Stomach (tissue), 9 donors: ENCODE results near the gene OTUD5. TPM values are rescaled to one million over a fixed set of nuclear protein-coding genes. Genes with fewer than 3 reads are reported as not detected.

Experiments used
- DNase-seq, 2 donors: peaks; one replicate each; pipeline versions ENCODE4 v3.0.0 to v3.0.0-alpha.2; 2013 to 2019
- H3K27ac ChIP-seq, 5 donors: fragments of 200-600 bp in 4 of 5; sonication (generic) in 4 of 5; one replicate each; pipeline ENCODE4 v1.5.1; 2013 to 2019; ENCODE audit warnings: mild to moderate bottlenecking in 1 of 5, moderate library complexity in 1 of 5
- H3K27me3 ChIP-seq, 3 donors: fragments of 200-600 bp; sonication (generic); one replicate each; pipeline ENCODE4 v1.5.1; 2017 to 2019; ENCODE audit warnings: mixed run types in 1 of 3
- H3K36me3 ChIP-seq, 4 donors: fragments of 200-600 bp; sonication (generic); 1 replicate in 3 of 4; 2 replicates in 1 of 4; pipeline ENCODE4 v1.5.1; 2016 to 2019
- H3K4me1 ChIP-seq, 4 donors: fragments of 200-600 bp; sonication (generic); one replicate each; pipeline ENCODE4 v1.5.1; 2016 to 2019
- H3K4me3 ChIP-seq, 4 donors: fragments of 200-600 bp; sonication (generic) in 3 of 4; one replicate each; pipeline ENCODE4 v1.5.1; 2016 to 2019; ENCODE audit warnings: mild to moderate bottlenecking in 1 of 4
- H3K9me3 ChIP-seq, 4 donors: fragments of 200-600 bp; sonication (generic); one replicate each; pipeline ENCODE4 v1.5.1; 2016 to 2019
- EP300 ChIP-seq: sonication (generic); formaldehyde crosslinking; IDR thresholded peaks from one replicate; pipeline ENCODE4 v1.6.1; 2017; ENCODE audit warnings: antibody characterized with exemption
- POLR2A ChIP-seq, 4 donors: fragments of 450-650 bp; IDR thresholded peaks; one replicate each; pipeline ENCODE4 v1.6.1; 2016; ENCODE audit warnings: antibody characterized with exemption in 4 of 4, control low read depth in 2 of 4, mild to moderate bottlenecking in 1 of 4, moderate library complexity in 1 of 4
- POLR2AphosphoS5 ChIP-seq, 3 donors: sonication (generic); formaldehyde crosslinking; IDR thresholded peaks; one replicate each; pipeline ENCODE4 v1.6.1; 2016; ENCODE audit warnings: antibody characterized with exemption in 3 of 3
- WGBS, 5 donors: extraction: QIAGEN DNeasy Blood & Tissue Kit in 3 of 5; methylation state at CpG; one replicate each; pipeline versions ENCODE4 v1.1.5 to v1.1.7; 2013 to 2018; 5-methylcytosine and 5-hydroxymethylcytosine counted together
- intact Hi-C: fragments of 100-400 bp; cut with DNase I; formaldehyde crosslinking; loops from one replicate; pipeline ENCODE4 v1.15.1; 2023; ENCODE audit warnings: low total_unique reads
- polyA plus RNA-seq, 3 donors: library from polyadenylated mRNA; stranded (reverse); fragments of 200-250 nt; gene quantifications; one replicate each; pipeline ENCODE4 v1.2.3, GENCODE V29; 2013
- total RNA-seq, 5 donors: library from RNA; depleted of rRNA; stranded (reverse); fragments of >200 nt; gene quantifications; one replicate each; pipeline versions ENCODE4 v1.1.0 to v1.2.3, GENCODE V29; 2014 to 2016
- TF ChIP-seq, protein P1 (sequence below), 7 experiments: fragments of 450-650 bp in 4 of 7; fragments of 200-600 bp in 3 of 7; sonication (generic) in 3 of 7; IDR thresholded peaks; one replicate each; pipeline ENCODE4 v1.5.1; 2016 to 2019; ENCODE audit warnings: antibody characterized with exemption in 7 of 7, control low read depth in 2 of 7, mild to moderate bottlenecking in 1 of 7
- donor health status: healthy with polysubstance abuse.
- donor health status: Bipolar disorder and iron deficiency.
- donor health status: healthy.

OTUD5 gene
- total and polyA plus RNA-seq, 8 donors, result 16.1 to 163 (median 22.8) TPM

DNA sequence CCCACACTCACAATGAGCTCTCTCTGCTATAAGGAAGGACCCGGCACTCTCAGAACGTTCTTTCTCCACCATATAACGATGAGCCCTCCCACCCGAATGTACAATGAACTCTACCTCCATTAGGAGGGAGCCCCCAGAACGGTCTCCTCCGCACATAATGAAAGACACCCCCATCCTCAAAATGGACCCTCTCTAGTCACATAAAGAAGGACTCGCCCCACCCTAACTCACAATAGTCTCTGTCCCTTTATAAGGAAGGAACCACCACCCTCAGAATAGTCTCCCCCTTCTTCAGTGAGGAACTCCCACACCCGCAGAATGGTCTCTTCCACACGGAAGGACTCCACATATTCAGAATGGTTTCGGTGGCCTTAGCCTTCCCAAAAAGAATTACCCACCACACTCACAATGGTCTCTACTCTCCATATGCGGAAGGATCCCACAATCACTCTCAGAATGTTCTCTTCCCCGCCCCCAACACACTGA is 46.4 kb downstream of the OTUD5 start:
- 0 to 28% (median 5%) methylated on average over 12 of the region's 12 CpGs for WGBS, 5 donors
- peak in 1 of 2 donors; percentile 28 for DNase-seq
- peaks cover 0 to 10% (median 0%) of the 10 kb centered on the region in 4 donors for H3K9me3 ChIP-seq
- peak overlapping the region; percentile 82 to 89 (median 88) for H3K27ac ChIP-seq
- peaks cover 0 to 24% (median 9%) of the 10 kb centered on the region in 4 donors for H3K4me1 ChIP-seq
- H3K4me3 ChIP-seq, result peak overlapping the region; percentile 54 to 78 (median 60)
- intact Hi-C loops, result no loop called here
- H3K27me3 ChIP-seq, result no peaks in the 10 kb centered on the region
- TF ChIP-seq POLR2A (IDR thresholded peaks at IDR 0.05) (no peak), POLR2AphosphoS5 (IDR thresholded peaks at IDR 0.05) (no peak), EP300 (no peak)
- TF ChIP-seq, protein P1, sequence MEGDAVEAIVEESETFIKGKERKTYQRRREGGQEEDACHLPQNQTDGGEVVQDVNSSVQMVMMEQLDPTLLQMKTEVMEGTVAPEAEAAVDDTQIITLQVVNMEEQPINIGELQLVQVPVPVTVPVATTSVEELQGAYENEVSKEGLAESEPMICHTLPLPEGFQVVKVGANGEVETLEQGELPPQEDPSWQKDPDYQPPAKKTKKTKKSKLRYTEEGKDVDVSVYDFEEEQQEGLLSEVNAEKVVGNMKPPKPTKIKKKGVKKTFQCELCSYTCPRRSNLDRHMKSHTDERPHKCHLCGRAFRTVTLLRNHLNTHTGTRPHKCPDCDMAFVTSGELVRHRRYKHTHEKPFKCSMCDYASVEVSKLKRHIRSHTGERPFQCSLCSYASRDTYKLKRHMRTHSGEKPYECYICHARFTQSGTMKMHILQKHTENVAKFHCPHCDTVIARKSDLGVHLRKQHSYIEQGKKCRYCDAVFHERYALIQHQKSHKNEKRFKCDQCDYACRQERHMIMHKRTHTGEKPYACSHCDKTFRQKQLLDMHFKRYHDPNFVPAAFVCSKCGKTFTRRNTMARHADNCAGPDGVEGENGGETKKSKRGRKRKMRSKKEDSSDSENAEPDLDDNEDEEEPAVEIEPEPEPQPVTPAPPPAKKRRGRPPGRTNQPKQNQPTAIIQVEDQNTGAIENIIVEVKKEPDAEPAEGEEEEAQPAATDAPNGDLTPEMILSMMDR (IDR thresholded peaks at IDR 0.05), result no peak
- peaks cover 0 to 50% (median 39%) of the 10 kb centered on the region in 4 donors for H3K36me3 ChIP-seq

DNA sequence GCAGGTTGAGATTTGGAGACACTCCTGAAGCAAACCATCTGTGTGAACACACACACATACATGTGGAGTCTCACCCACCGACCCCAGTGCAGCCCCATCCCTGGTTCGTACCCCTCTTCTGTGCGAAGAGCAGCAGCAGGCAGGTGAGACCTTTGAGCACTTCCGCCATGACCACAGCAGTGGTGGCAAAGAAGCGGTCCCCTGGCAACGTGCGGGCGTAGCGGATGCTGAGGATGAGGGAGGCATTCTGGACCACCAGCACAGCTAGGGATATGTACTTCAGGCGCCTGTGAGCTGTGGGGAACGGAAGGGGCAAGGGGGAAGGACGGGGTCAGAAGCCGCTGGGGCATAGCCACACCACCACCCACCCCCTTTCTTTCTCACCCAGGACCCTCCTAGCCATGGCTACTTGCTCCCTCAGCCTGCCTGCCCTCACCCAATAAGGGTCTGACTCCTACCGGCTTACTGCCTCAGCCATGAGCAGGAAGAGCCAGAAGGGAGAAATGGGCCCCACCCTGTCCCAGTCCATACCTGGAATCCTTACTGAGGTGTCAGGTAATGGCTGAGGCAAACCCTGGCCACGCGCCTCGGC is 47.6 kb downstream of the OTUD5 start:
- H3K4me1 ChIP-seq, result peaks cover 0 to 24% (median 9%) of the 10 kb centered on the region in 4 donors
- 82 to 93% (median 89%) methylated on average over 4 to 17 of the region's 17 CpGs for WGBS, 5 donors
- peaks cover 0 to 52% (median 40%) of the 10 kb centered on the region in 4 donors for H3K36me3 ChIP-seq
- H3K4me3 ChIP-seq, result no peak overlapping the region
- TF ChIP-seq, protein P1 (IDR thresholded peaks at IDR 0.05), result no peak
- no peak for TF ChIP-seq POLR2A (IDR thresholded peaks at IDR 0.05)
- no peak for TF ChIP-seq POLR2AphosphoS5 (IDR thresholded peaks at IDR 0.05)
- no peak for TF ChIP-seq EP300
- H3K27ac ChIP-seq, result no peak overlapping the region
- H3K27me3 ChIP-seq, result no peaks in the 10 kb centered on the region
- H3K9me3 ChIP-seq, result peaks cover 0 to 10% (median 0%) of the 10 kb centered on the region in 4 donors
- DNase-seq, result no peak
- intact Hi-C loops, result no loop called here

DNA sequence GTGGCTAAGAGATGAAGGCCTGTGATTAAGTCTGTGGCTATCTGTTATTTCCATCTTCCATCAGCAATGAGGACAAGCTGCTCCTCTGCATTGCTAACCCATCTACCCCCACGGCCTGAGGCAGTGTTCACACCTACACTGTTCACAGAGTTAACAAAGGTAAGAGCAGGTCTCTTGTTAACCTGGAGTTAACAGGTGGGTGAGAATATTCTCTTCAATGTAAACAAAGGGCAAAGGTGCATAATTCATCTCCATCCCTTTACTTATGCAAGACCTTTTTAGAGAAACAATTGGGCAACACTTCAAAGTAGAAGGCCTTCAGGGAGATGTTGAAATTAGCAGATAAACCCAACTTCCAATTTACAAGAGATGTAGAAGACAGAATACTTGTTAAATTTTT is 48.8 kb downstream of the OTUD5 start:
- peaks cover 0 to 10% (median 0%) of the 10 kb centered on the region in 4 donors for H3K9me3 ChIP-seq
- H3K27me3 ChIP-seq, result no peaks in the 10 kb centered on the region
- H3K36me3 ChIP-seq, result peaks cover 0 to 54% (median 41%) of the 10 kb centered on the region in 4 donors
- H3K27ac ChIP-seq, result no peak overlapping the region
- DNase-seq, result no peak
- TF ChIP-seq POLR2A (IDR thresholded peaks at IDR 0.05), result no peak
- TF ChIP-seq, protein P1 (IDR thresholded peaks at IDR 0.05), result no peak
- TF ChIP-seq POLR2AphosphoS5 (IDR thresholded peaks at IDR 0.05), result no peak
- no peak for TF ChIP-seq EP300
- H3K4me3 ChIP-seq, result no peak overlapping the region
- 47 to 79% (median 68%) methylated on average over 1 of the region's 1 CpG for WGBS, 5 donors
- intact Hi-C loops, result no loop called here
- H3K4me1 ChIP-seq, result peaks cover 0 to 24% (median 9%) of the 10 kb centered on the region in 4 donors

DNA sequence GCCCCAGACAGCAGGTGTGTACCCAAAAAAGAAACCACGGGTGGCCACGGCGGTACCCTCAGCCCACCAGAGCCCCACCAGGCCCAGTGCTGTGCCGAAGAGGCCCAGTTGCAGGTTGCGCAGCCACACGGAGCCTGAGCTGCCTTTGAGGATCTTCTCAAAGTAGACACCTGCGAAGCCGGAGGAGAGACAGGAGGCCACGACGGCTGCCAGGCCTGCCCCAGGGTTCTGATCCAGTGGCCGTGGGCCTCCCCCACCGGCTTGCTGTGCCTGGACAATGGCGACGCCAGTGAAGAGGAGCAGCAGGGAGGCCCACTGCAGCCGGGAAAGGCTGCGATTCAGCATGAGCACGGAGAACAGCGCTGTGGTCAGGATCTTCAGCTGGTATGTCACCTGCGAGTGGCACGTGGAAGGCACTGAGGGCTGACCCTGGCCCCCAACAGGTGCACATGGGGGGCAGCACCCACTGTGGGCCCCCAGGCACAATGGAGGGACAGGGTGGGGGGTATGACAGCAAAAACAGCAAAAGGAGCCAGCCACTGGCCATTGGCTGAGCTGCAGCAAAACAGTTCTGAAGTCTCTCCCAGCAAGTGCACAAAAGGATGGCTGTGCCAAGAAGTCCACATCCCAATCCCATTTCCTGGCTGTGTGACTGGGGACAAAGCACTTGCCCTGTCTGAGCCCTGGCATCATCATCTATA is 52.2 kb downstream of the OTUD5 start:
- H3K9me3 ChIP-seq, result no peaks in the 10 kb centered on the region
- peaks cover 16 to 80% (median 69%) of the 10 kb centered on the region in 4 donors for H3K36me3 ChIP-seq
- WGBS, 5 donors, result 86 to 95% (median 91%) methylated on average over 9 to 20 of the region's 20 CpGs

More for the DNA sequence above, 52.2 kb downstream of the OTUD5 start:
- no peak for DNase-seq
- H3K27ac ChIP-seq, result no peak overlapping the region
- no peaks in the 10 kb centered on the region for H3K27me3 ChIP-seq
- intact Hi-C loops, result no loop called here
- H3K4me3 ChIP-seq, result no peak overlapping the region
- peaks cover 0 to 7% (median 0%) of the 10 kb centered on the region in 4 donors for H3K4me1 ChIP-seq
- no peak for TF ChIP-seq POLR2A (IDR thresholded peaks at IDR 0.05)
